Liver (tissue), 9 donors: ENCODE data around the gene MYO7B. TPM values are rescaled to one million over a fixed set of nuclear protein-coding genes. Genes with fewer than 3 reads are reported as not detected.

Experiments used
- DNase-seq: peaks from one replicate; pipeline ENCODE4 v3.0.0-alpha.2; 2017; ENCODE audit warnings: low spot score
- H3K27ac ChIP-seq, 2 donors: one replicate each; pipeline ENCODE4 v1.7.0; 2013; ENCODE audit warnings: inconsistent platforms in 2 of 2, low read length in 2 of 2, control low read depth in 1 of 2, low read depth in 1 of 2, mild to moderate bottlenecking in 1 of 2
- H3K27me3 ChIP-seq, 4 donors: one replicate each; pipeline versions ENCODE4 v1.6.1 to v1.7.0; 2013; ENCODE audit warnings: low read length in 3 of 4, inconsistent platforms in 1 of 4, mild to moderate bottlenecking in 1 of 4, moderate library complexity in 1 of 4; ENCODE audit not compliant: control insufficient read depth in 4 of 4, insufficient read depth in 4 of 4
- H3K36me3 ChIP-seq, 4 donors: one replicate each; pipeline versions ENCODE4 v1.6.1 to v1.7.0; 2013; ENCODE audit warnings: low read length in 3 of 4, mild to moderate bottlenecking in 3 of 4, low read depth in 1 of 4, moderate library complexity in 1 of 4; ENCODE audit not compliant: control insufficient read depth in 4 of 4, insufficient read depth in 3 of 4
- H3K4me1 ChIP-seq, 4 donors: one replicate each; pipeline versions ENCODE4 v1.6.1 to v1.7.0; 2013; ENCODE audit warnings: low read length in 3 of 4, mild to moderate bottlenecking in 3 of 4, moderate library complexity in 1 of 4; ENCODE audit not compliant: control insufficient read depth in 4 of 4, insufficient read depth in 4 of 4
- H3K4me3 ChIP-seq, 3 donors: one replicate each; pipeline versions ENCODE4 v1.6.1 to v1.7.0; 2013; ENCODE audit warnings: low read length in 3 of 3, control low read depth in 1 of 3, low read depth in 1 of 3, mild to moderate bottlenecking in 1 of 3
- H3K9ac ChIP-seq, 2 donors: one replicate each; pipeline ENCODE4 v1.7.0; 2013; ENCODE audit warnings: low read length in 2 of 2, mild to moderate bottlenecking in 2 of 2, moderate library complexity in 2 of 2, control low read depth in 1 of 2, low read depth in 1 of 2
- H3K9me3 ChIP-seq, 4 donors: one replicate each; pipeline versions ENCODE4 v1.6.1 to v1.7.0; 2013; ENCODE audit warnings: low read length in 3 of 4; ENCODE audit not compliant: control insufficient read depth in 4 of 4
- ATF3 ChIP-seq: IDR thresholded peaks from 2 replicates; pipeline ENCODE4 v1.6.1; 2016; ENCODE audit warnings: antibody characterized with exemption
- CTCF ChIP-seq: fragments of 150-350 bp; IDR thresholded peaks from 2 replicates; pipeline ENCODE4 v1.5.1; 2017; ENCODE audit warnings: improper control_type of control experiment, low read depth, low read length; ENCODE audit not compliant: missing input control
- EGR1 ChIP-seq, 2 donors: IDR thresholded peaks; 2 replicates each; pipeline ENCODE4 v1.6.1; 2016 to 2018; ENCODE audit warnings: antibody characterized with exemption in 2 of 2, low read depth in 2 of 2
- FOXA1 ChIP-seq: IDR thresholded peaks from 2 replicates; pipeline ENCODE4 v1.6.1; 2016; ENCODE audit warnings: antibody characterized with exemption
- FOXA2 ChIP-seq: IDR thresholded peaks from 2 replicates; pipeline ENCODE4 v1.6.1; 2016; ENCODE audit warnings: antibody characterized with exemption
- GABPA ChIP-seq, 2 donors: IDR thresholded peaks in 1 of 2; conservative IDR thresholded peaks in 1 of 2; 2 replicates each; pipeline ENCODE4 v1.6.1; 2016; ENCODE audit warnings: antibody characterized with exemption in 2 of 2, mild to moderate bottlenecking in 1 of 2, moderate library complexity in 1 of 2
- HNF4A ChIP-seq, 2 donors: conservative IDR thresholded peaks; 2 replicates each; pipeline ENCODE4 v1.6.1; 2016; ENCODE audit warnings: antibody characterized with exemption in 2 of 2, mild to moderate bottlenecking in 2 of 2
- HNF4G ChIP-seq: IDR thresholded peaks from 2 replicates; pipeline ENCODE4 v1.6.1; 2016; ENCODE audit warnings: antibody characterized with exemption
- JUND ChIP-seq, 2 donors: IDR thresholded peaks; 2 replicates each; pipeline ENCODE4 v1.6.1; 2016; ENCODE audit warnings: antibody characterized with exemption in 2 of 2
- MAX ChIP-seq: IDR thresholded peaks from 2 replicates; pipeline ENCODE4 v1.6.1; 2016; ENCODE audit warnings: antibody characterized with exemption
- NR2F2 ChIP-seq: IDR thresholded peaks from 2 replicates; pipeline ENCODE4 v1.6.1; 2016; ENCODE audit warnings: antibody characterized with exemption
- RAD21 ChIP-seq, 2 donors: IDR thresholded peaks; 2 replicates each; pipeline ENCODE4 v1.6.1; 2016; ENCODE audit warnings: antibody characterized with exemption in 2 of 2, mild to moderate bottlenecking in 2 of 2
- REST ChIP-seq: IDR thresholded peaks from 2 replicates; pipeline ENCODE4 v1.6.1; 2016; ENCODE audit warnings: antibody characterized with exemption, mild to moderate bottlenecking
- RXRA ChIP-seq, 2 donors: IDR thresholded peaks; 2 replicates each; pipeline ENCODE4 v1.6.1; 2017 to 2018; ENCODE audit warnings: antibody characterized with exemption in 2 of 2, mild to moderate bottlenecking in 1 of 2
- SP1 ChIP-seq: IDR thresholded peaks from 2 replicates; pipeline ENCODE4 v1.6.1; 2018; ENCODE audit warnings: antibody characterized with exemption, mild to moderate bottlenecking
- TAF1 ChIP-seq: conservative IDR thresholded peaks from 2 replicates; pipeline ENCODE4 v1.6.1; 2016; ENCODE audit warnings: antibody characterized with exemption, mild to moderate bottlenecking
- YY1 ChIP-seq: IDR thresholded peaks from 2 replicates; pipeline ENCODE4 v1.6.1; 2016; ENCODE audit warnings: antibody characterized with exemption, mild to moderate bottlenecking
- ZBTB33 ChIP-seq: IDR thresholded peaks from 2 replicates; pipeline ENCODE4 v1.6.1; 2016; ENCODE audit warnings: antibody characterized with exemption
- WGBS: extraction: QIAGEN DNeasy Blood & Tissue Kit; methylation state at CpG from one replicate; pipeline ENCODE4 v1.1.7; 2013; 5-methylcytosine and 5-hydroxymethylcytosine counted together
- polyA plus RNA-seq, 2 donors: library from polyadenylated mRNA; stranded (reverse) in 1 of 2; unstranded in 1 of 2; fragments of 200-250 nt in 1 of 2; fragments of >200 nt in 1 of 2; fragmentation: Nextera tagmentation in 1 of 2; extraction: Ambion mirVana in 1 of 2; gene quantifications; one replicate each; pipeline versions ENCODE4 v1.2.1 to v1.2.3, GENCODE V29; 2013 to 2015
- total RNA-seq, 2 donors: library from RNA; depleted of rRNA; stranded (reverse); fragments of >200 nt; gene quantifications; one replicate each; pipeline ENCODE4 v1.2.3, GENCODE V29; 2014
- donor health status: healthy.
- donor health status: healthy.
- donor health status: healthy.
- donor health status: healthy.
- donor health status: healthy.

MYO7B gene
- total and polyA plus RNA-seq, 4 donors: 0.15 to 1.1 (median 0.64) TPM

- TF ChIP-seq TAF1 (no peak), FOXA1 (no peak), ATF3 (no peak), CTCF (no peak), REST (no peak), RAD21 (IDR thresholded peaks at IDR 0.05) (no peak), EGR1 (IDR thresholded peaks at IDR 0.05; ENCODE audit: low read depth in 2 of 2) (no peak), HNF4G (no peak), HNF4A (conservative IDR thresholded peaks at IDR 0.05) (no peak), ZBTB33 (no peak), GABPA (IDR thresholded peaks at IDR 0.05 in 1 of 2, conservative IDR thresholded peaks at IDR 0.05 in 1 of 2) (no peak), YY1 (no peak), JUND (IDR thresholded peaks at IDR 0.05) (no peak), FOXA2 (no peak), MAX (no peak), NR2F2 (no peak), RXRA (IDR thresholded peaks at IDR 0.05) (no peak), SP1 (no peak)
- 81% methylated on average over 7 of the region's 7 CpGs for WGBS
- Histone ChIP-seq H3K4me3 (no peak overlapping the region), H3K9ac (no peak overlapping the region), H3K27ac (no peak overlapping the region), H3K4me1 (peaks cover 0 to 3% (median 0%) of the 10 kb centered on the region in 4 donors), H3K36me3 (no peaks in the 10 kb centered on the region), H3K9me3 (no peaks in the 10 kb centered on the region), H3K27me3 (no peaks in the 10 kb centered on the region)
- DNase-seq: no peak
Measured at GRCh38 chr2:127536707-127537541, 1.4 kb downstream of the MYO7B start.
